ENCODE measurements around the gene CAPN8.

- TF ChIP-seq CTCF (IDR thresholded peaks at IDR 0.05) (no peak), POLR2A (IDR thresholded peaks at IDR 0.05) (no peak)
These were observed 2.1 kb upstream of the CAPN8 start for GRCh38 chr1:223667484-223668182.
